T-cell (primary cell): ENCODE data around the gene ACKR2. TPM values are rescaled to one million over a fixed set of nuclear protein-coding genes. Genes with fewer than 3 reads are reported as not detected.
"Not testable (repeated sequence)": the region's sequence is repeated elsewhere in the genome, so short reads cannot be mapped to it uniquely, and the experiment has no call there.

ENCODE experiments used
- ATAC-seq, 4 experiments: fragments of 200-7000 bp in 3 of 4; fragments of 150-1000 bp in 1 of 4; cut with Tn5 transposase; replicated peaks in 1 of 4; 1 replicate in 3 of 4; 2 replicates in 1 of 4; pipeline ENCODE4 v1.10.0; 2021; ENCODE audit warnings: moderate library complexity in 3 of 4, mild to moderate bottlenecking in 2 of 4, moderate number of reproducible peaks in 1 of 4
- CTCF ChIA-PET, 2 donors: fragments of 300-600 bp; sonication (Branson Sonifier 250); formaldehyde crosslinking; loops; one replicate each; lab custom pipeline; 2022; ENCODE audit warnings: antibody characterized with exemption in 2 of 2; lab: Charles Lee
- POLR2A ChIA-PET, 2 donors: fragments of 300-600 bp; sonication (Branson Sonifier 250); formaldehyde crosslinking; loops; one replicate each; lab custom pipeline; 2022; ENCODE audit warnings: antibody characterized with exemption in 2 of 2; lab: Charles Lee
- DNase-seq, 35 experiments: peaks; one replicate each; pipeline versions ENCODE4 v3.0.0 to v3.0.0-alpha.2; 2013 to 2023
- H3K27ac ChIP-seq: one replicate; pipeline ENCODE4 v1.5.1; 2013; ENCODE audit warnings: low read length
- H3K27me3 ChIP-seq, 2 experiments: replicated peaks in 1 of 2; 1 replicate in 1 of 2; 2 replicates in 1 of 2; pipeline versions ENCODE4 v1.6.1 to v1.7.0; 2013; ENCODE audit warnings: low read length in 1 of 2, mixed read lengths in 1 of 2; ENCODE audit not compliant: control insufficient read depth in 2 of 2, insufficient read depth in 2 of 2; ENCODE audit errors: extremely low read depth in 1 of 2
- H3K36me3 ChIP-seq, 2 donors: 1 replicate in 1 of 2; 2 replicates in 1 of 2; pipeline versions ENCODE4 v1.6.1 to v1.7.0; 2013; ENCODE audit warnings: low read length in 1 of 2; ENCODE audit not compliant: control insufficient read depth in 2 of 2, insufficient read depth in 1 of 2; ENCODE audit errors: extremely low read depth in 1 of 2
- H3K4me1 ChIP-seq, 2 experiments: 1 replicate in 1 of 2; 2 replicates in 1 of 2; pipeline versions ENCODE4 v1.6.1 to v1.7.0; 2013; ENCODE audit warnings: low read length in 2 of 2, mixed read lengths in 1 of 2; ENCODE audit not compliant: insufficient read depth in 2 of 2, control insufficient read depth in 1 of 2; ENCODE audit errors: extremely low read depth in 1 of 2
- H3K4me3 ChIP-seq, 2 donors: 1 replicate in 1 of 2; 2 replicates in 1 of 2; pipeline versions ENCODE4 v1.5.1 to v1.7.0; 2013; ENCODE audit warnings: mild to moderate bottlenecking in 2 of 2, low read length in 1 of 2, moderate library complexity in 1 of 2; ENCODE audit not compliant: control insufficient read depth in 1 of 2; ENCODE audit errors: extremely low read depth in 1 of 2
- H3K9me3 ChIP-seq: 2 replicates; pipeline ENCODE4 v1.7.0; 2013
- H3K27ac Mint-ChIP-seq, 2 donors: one replicate each; pipeline ENCODE4 v1.8.0; 2020 to 2021; ENCODE audit warnings: mild to moderate bottlenecking in 2 of 2, mixed read lengths in 2 of 2
- H3K27me3 Mint-ChIP-seq, 2 donors: one replicate each; pipeline ENCODE4 v1.8.0; 2021 to 2022; ENCODE audit warnings: mixed read lengths in 2 of 2
- H3K36me3 Mint-ChIP-seq: one replicate; pipeline ENCODE4 v1.8.0; 2021; ENCODE audit warnings: mixed read lengths
- H3K4me1 Mint-ChIP-seq, 3 donors: one replicate each; pipeline ENCODE4 v1.8.0; 2020 to 2022; ENCODE audit warnings: mixed read lengths in 3 of 3, mild to moderate bottlenecking in 1 of 3
- H3K4me3 Mint-ChIP-seq, 3 donors: one replicate each; pipeline ENCODE4 v1.8.0; 2020 to 2022; ENCODE audit warnings: mild to moderate bottlenecking in 3 of 3, mixed read lengths in 3 of 3, moderate library complexity in 3 of 3
- H3K9me3 Mint-ChIP-seq, 3 donors: one replicate each; pipeline ENCODE4 v1.8.0; 2020 to 2022; ENCODE audit warnings: mixed read lengths in 3 of 3
- WGBS: methylation state at CpG from one replicate; pipeline ENCODE4 v1.1.5; 2013; ENCODE audit warnings: missing lambda C conversion rate; ENCODE audit not compliant: insufficient coverage; 5-methylcytosine and 5-hydroxymethylcytosine counted together
- total RNA-seq, 35 experiments: library from RNA in 6 of 35; stranded (reverse) in 6 of 35; fragments of 120-200 nt in 1 of 35; gene quantifications; one replicate each; pipeline versions ENCODE4 v1.2.1 to v1.2.4 and lab custom pipeline; 2013 to 2026

ACKR2 gene
- total RNA-seq, 5 donors from 2014 or later (not counting 1 experiment from before 2014, with no cell fraction given): 0.20 to 1.2 (median 0.80) TPM; not detected in 1

DNA sequence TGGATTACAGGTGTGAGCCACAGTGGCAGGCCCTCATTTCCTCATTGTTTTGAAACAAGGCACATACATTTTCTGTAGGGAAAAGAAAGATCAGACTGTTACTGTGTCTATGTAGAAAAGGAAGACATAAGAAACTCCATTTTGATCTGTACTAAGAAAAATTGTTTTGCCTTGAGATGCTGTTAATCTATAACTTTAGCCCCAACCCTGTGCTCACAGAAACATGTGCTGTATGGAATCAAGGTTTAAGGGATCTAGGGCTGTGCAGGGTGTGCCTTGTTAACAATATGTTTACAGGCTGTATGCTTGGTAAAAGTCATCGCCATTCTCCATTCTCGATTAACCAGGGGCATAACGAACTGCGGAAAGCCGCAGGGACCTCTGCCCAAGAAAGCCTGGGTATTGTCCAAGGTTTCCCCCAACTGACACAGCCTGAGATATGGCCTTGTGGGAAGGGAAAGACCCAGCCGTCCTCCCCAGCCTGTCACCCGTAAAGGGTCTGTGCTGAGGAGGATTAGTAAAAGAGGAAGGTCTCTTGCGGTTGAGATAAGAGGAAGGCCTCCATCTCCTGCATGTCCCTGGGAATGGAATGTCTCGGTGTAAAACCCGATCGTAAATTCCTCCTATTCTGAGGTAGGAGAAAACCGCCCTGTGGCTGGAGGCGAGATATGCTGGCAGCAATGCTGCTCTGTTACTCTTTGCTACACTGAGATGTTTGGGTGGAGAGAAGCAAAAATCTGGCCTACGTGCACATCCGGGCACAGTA, 2.1 kb downstream of the ACKR2 start:
- H3K27me3 ChIP-seq, H3K9me3 ChIP-seq, H3K4me1 Mint-ChIP-seq, H3K36me3 Mint-ChIP-seq, H3K27ac Mint-ChIP-seq, H3K4me3 ChIP-seq, H3K9me3 Mint-ChIP-seq, DNase-seq, CTCF ChIA-PET, H3K36me3 ChIP-seq, POLR2A ChIA-PET, ATAC-seq, H3K4me3 Mint-ChIP-seq, H3K4me1 ChIP-seq, H3K27ac ChIP-seq: not testable (repeated sequence)
- WGBS: 54% methylated on average over 7 of the region's 15 CpGs
- H3K27me3 Mint-ChIP-seq: peaks cover 4 to 19% of the 10 kb centered on the region in 2 donors

DNA sequence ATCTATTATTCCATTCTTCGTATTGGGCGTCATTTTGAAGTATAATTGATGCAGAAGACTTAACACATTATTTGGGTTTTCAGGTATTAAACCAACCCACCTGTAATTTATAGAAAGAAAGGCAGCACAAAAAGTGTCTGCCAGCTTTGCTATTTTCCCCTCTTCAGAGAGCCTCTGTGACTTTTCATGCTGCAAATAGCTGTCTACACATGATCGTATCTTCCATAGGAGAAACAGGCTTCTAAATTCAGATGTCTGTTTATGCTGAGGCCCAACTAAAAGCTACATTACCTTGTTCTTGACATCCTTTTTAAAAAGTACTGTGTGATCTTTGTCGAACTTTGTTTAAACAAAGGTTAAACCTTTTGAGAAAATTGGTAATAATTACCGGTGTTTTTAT, 5.0 kb downstream of the ACKR2 start:
- no peak overlapping the region for H3K4me3 ChIP-seq
- WGBS: 100% methylated on average over 1 of the region's 5 CpGs
- H3K9me3 ChIP-seq: no peaks in the 10 kb centered on the region
- no peaks in the 10 kb centered on the region for H3K36me3 ChIP-seq
- no peaks in the 10 kb centered on the region for H3K27me3 ChIP-seq
- no peaks in the 10 kb centered on the region for H3K4me1 ChIP-seq
- Mint-ChIP-seq H3K36me3 (no peaks in the 10 kb centered on the region), H3K4me1 (no peaks in the 10 kb centered on the region), H3K27ac (no peak overlapping the region), H3K9me3 (no peaks in the 10 kb centered on the region), H3K27me3 (peaks cover 0 to 3% of the 10 kb centered on the region in 2 donors), H3K4me3 (no peak overlapping the region)
- POLR2A ChIA-PET: no interaction called here
- no peak overlapping the region for H3K27ac ChIP-seq
- no peak for ATAC-seq
- CTCF ChIA-PET: no interaction called here
- no peak for DNase-seq

DNA sequence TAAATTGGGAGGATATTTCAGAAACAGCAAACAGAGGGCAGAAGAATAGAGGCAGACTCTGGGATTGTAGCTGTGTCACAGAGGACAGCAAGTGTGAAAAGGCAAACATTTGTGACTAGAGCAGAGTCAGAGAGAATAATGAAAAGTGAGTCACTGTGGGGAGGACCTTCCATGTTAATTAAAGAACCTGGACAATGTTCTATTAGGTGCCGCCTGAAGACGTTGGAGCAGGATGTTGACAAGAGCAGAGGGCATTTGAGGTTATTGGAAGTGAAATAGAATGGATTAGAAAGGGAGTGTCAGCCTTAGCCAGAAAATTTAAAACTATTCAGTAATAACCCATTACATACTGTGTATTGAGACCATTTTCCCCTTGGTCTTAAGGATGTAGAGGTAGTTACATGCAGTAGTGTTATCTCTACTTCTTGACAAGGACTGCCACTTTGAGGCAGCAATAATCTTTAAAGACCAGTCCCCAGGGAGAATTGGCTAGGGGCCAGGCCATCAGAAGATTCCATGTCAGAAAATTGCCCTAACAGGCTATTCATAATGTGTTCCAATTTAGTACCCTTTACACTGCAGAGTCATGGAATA, 5.8 kb downstream of the ACKR2 start:
- CTCF ChIA-PET: no interaction called here
- Histone ChIP-seq H3K4me3 (no peak overlapping the region), H3K27ac (no peak overlapping the region), H3K27me3 (no peaks in the 10 kb centered on the region), H3K9me3 (no peaks in the 10 kb centered on the region), H3K36me3 (no peaks in the 10 kb centered on the region), H3K4me1 (no peaks in the 10 kb centered on the region)
- ATAC-seq (no peak), DNase-seq (no peak)
- no CpG with 5 or more reads among the region's 2 CpGs for WGBS
- POLR2A ChIA-PET: no interaction called here
- Mint-ChIP-seq H3K9me3 (no peaks in the 10 kb centered on the region), H3K27ac (no peak overlapping the region), H3K4me1 (no peaks in the 10 kb centered on the region), H3K36me3 (no peaks in the 10 kb centered on the region), H3K27me3 (peaks cover 0 to 3% of the 10 kb centered on the region in 2 donors), H3K4me3 (no peak overlapping the region)

DNA sequence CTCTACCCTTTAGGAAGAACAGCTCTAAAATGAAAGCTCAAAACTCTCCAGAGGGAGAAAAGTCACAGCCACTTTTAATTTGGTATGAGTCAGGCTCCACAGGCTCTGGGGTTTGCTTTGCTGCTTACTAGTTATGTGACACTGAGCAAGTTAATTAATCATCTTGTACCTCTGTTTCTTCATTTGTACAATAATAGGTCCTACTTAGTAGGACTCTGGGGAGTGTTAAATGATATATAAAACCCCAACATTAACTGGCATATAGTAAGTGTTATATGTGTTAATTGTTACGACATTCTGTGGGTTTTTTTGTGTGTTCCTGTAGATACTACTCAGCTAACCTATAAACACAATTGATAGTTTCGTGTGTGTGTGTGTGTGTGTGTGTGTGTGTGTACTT, 6.6 kb downstream of the ACKR2 start:
- H3K4me3 Mint-ChIP-seq: no peak overlapping the region
- DNase-seq (no peak), ATAC-seq (no peak)
- H3K9me3 Mint-ChIP-seq: no peaks in the 10 kb centered on the region
- Histone ChIP-seq H3K9me3 (no peaks in the 10 kb centered on the region), H3K4me1 (no peaks in the 10 kb centered on the region), H3K4me3 (no peak overlapping the region), H3K27me3 (no peaks in the 10 kb centered on the region), H3K36me3 (no peaks in the 10 kb centered on the region), H3K27ac (no peak overlapping the region)
- H3K27me3 Mint-ChIP-seq: peaks cover 0 to 3% of the 10 kb centered on the region in 2 donors
- WGBS: no CpG with 5 or more reads among the region's 2 CpGs
- no peaks in the 10 kb centered on the region for H3K36me3 Mint-ChIP-seq
- ChIA-PET POLR2A (no interaction called here), CTCF (no interaction called here)
- H3K4me1 Mint-ChIP-seq: no peaks in the 10 kb centered on the region
- H3K27ac Mint-ChIP-seq: no peak overlapping the region

DNA sequence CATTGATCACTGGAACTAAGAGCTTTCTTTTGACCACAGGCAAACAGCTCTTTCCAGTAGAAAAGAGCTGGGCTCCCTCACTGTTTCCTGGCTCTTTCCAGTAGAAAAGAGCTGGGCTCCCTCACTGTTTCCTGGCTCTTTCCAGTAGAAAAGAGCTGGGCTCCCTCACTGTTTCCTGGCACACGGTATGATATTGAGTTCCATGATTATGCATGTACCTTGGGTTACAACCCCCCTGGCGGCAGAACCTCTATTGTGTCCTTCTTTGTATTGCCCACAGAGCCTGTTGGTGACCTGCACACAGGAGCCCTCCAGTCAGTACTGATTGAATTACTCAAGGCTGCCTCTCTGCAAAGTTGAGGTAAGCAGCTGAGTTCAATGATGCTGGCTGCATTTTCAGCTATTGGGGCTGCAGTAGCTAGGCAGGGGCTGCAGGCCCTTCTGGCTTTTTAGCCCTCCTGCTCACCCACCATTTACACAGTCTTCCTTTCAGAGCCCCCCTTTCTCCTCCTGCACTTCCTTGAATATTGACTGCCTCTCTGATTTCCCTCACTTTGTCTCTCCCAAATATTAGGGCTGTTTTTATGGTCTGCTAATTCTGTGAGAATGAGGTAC, 10.2 kb downstream of the ACKR2 start:
- H3K9me3 Mint-ChIP-seq: no peaks in the 10 kb centered on the region
- H3K4me1 Mint-ChIP-seq: no peaks in the 10 kb centered on the region
- peaks cover 0 to 3% of the 10 kb centered on the region in 2 donors for H3K27me3 Mint-ChIP-seq
- DNase-seq (no peak), ATAC-seq (no peak)
- Histone ChIP-seq H3K4me3 (no peak overlapping the region), H3K4me1 (no peaks in the 10 kb centered on the region), H3K9me3 (no peaks in the 10 kb centered on the region), H3K27ac (no peak overlapping the region), H3K27me3 (peaks cover 0 to 4% of the 10 kb centered on the region in 2 experiments), H3K36me3 (no peaks in the 10 kb centered on the region)
- ChIA-PET CTCF (interaction anchor here in 1 of 2 donors (0.5 kb wide), 1 partner anchor 1739 kb away, joined by 5 read pairs; no protein-coding TSS in a partner anchor), POLR2A (no interaction called here)
- no peak overlapping the region for H3K27ac Mint-ChIP-seq
- no peaks in the 10 kb centered on the region for H3K36me3 Mint-ChIP-seq
- 86% methylated on average over 2 of the region's 2 CpGs for WGBS
- H3K4me3 Mint-ChIP-seq: no peak overlapping the region

DNA sequence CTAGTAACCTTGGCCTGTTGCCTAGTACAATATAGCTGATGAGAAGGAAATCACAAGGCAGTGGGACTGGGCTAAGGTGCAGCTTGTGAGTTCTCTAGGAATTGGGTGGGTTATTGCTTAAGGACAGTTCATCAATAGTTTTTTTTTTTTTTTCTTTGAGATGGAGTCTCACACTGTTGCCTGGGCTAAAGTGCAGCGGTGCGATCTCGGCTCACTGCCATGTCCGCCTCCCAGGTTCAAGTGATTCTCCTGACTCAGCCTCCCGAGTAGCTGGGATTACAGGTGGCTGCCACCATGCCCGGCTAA, 11.5 kb downstream of the ACKR2 start:
- Mint-ChIP-seq H3K9me3 (no peaks in the 10 kb centered on the region), H3K4me1 (no peaks in the 10 kb centered on the region), H3K36me3 (no peaks in the 10 kb centered on the region), H3K27me3 (peaks cover 2 to 3% of the 10 kb centered on the region in 2 donors), H3K4me3 (no peak overlapping the region), H3K27ac (no peak overlapping the region)
- Histone ChIP-seq H3K4me1 (no peaks in the 10 kb centered on the region), H3K9me3 (no peaks in the 10 kb centered on the region), H3K4me3 (no peak overlapping the region), H3K27ac (no peak overlapping the region), H3K27me3 (peaks cover 0 to 4% of the 10 kb centered on the region in 2 experiments), H3K36me3 (no peaks in the 10 kb centered on the region)
- DNase-seq: no peak
- no peak for ATAC-seq
- WGBS: 87% methylated on average over 6 of the region's 6 CpGs
- CTCF ChIA-PET: interaction anchor here in 1 of 2 donors (0.5 to 0.6 kb wide), 5 partner anchors 10 to 275 kb away, joined by 3 to 4 read pairs (median 3); partner anchors contain the start of gene HIGD1A
- POLR2A ChIA-PET: interaction anchor here (0.5 to 0.7 kb wide), 2 partner anchors 127 to 869 kb away, joined by 3 to 4 read pairs; no protein-coding TSS in a partner anchor
